HG02588 (cell line): Measurements from ENCODE around the gene MARK3.

Experiments used
- ATAC-seq: cut with Tn5 transposase; IDR thresholded peaks from one replicate; pipeline ENCODE4 v1.9.1; 2021; ENCODE audit warnings: mild to moderate bottlenecking, moderate library complexity; ENCODE audit not compliant: unreplicated experiment

MARK3 gene

DNA sequence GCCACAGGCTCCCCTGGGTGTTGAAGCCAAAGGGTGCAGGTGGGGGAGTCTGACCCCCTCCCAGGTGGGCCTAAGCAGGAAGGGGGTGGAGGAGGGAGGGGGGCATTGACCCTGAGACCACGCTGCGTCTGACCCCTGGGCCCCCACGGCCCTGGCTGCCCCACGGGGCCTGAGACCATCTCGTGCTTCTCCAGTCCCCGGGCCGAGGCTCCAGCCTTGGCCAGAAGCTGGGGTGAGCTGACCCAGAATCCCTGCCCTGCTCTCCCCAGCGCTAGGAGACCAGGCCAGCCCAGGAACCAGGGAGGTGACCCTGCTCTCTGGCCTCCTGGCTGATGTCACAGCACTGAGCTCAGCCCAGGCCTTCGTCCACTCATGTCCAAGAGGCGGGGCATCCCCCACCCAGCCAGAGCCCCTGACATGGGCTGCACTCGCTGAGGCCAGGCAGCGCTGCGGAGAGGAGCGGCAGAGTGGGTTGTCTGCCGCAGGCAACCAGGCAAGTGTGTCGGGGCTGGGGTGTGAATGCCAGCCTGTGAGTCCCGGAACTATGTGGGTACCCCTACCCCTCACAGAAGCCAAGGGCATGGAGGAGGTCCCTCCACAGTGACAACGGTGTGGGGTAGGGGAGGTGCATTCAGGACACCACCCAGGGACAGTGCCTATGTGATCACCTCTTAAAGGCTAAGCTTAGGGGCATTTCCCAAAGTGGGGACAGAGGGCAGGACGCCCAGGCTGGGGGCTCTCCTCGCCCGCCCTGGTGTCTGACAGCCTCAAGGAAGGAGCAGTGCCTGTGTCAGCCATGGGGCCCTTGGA is 150.1 kb downstream of the MARK3 start:
- ATAC-seq = no peak

DNA sequence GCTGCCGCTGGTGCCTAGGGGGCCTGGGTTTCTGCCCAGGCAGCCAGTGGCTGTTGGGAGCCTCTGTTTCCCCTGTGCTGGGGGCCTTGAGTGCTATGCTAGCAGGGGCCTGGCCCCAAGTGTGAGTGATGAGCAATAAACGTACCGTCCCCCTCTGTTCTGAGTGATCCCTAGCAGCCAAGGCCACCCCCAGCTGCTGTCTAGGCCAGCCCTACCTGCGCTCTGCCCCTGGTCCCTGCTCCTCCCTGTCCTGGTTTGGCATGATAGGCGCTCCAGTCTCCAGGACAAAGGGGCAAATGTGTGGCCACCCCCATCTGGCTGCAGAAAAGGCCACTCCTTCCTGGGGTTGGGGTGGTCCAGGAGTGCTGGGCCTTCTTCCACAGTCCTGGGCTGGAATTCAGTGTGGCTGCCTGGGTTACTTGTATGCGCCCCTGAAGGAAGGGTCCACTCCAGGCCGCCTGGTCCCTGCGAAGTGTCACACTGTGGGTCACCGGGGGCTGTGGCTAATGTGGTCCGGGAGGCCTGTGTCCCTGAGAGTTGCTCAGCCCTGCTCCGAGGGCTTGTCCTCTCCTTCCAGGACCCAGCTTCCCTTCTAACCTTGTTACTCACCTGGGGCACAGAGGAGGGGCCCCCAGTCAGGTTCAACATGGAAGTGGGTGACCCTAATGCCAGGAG is 150.8 kb downstream of the MARK3 start:
- ATAC-seq = no peak

DNA sequence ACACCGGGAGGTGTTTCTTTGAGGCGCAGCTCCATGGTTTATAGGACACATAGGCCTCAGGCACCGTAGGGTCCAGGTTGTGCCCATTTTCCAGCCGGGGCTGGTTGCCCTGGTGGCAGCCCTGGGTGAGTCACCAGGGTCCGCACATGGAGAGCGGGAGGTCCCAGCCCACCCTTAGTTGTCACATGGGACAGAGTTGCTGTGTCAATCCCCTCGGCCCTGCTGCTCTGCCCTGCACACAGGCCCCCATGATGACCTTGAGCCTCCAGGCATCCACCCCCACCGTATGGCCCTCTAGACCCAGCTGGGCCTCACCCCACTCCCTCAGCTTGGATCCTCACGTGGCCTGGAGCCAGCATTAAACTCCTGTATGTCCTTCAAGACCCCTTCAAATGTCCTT is 151.5 kb downstream of the MARK3 start:
- no peak for ATAC-seq

DNA sequence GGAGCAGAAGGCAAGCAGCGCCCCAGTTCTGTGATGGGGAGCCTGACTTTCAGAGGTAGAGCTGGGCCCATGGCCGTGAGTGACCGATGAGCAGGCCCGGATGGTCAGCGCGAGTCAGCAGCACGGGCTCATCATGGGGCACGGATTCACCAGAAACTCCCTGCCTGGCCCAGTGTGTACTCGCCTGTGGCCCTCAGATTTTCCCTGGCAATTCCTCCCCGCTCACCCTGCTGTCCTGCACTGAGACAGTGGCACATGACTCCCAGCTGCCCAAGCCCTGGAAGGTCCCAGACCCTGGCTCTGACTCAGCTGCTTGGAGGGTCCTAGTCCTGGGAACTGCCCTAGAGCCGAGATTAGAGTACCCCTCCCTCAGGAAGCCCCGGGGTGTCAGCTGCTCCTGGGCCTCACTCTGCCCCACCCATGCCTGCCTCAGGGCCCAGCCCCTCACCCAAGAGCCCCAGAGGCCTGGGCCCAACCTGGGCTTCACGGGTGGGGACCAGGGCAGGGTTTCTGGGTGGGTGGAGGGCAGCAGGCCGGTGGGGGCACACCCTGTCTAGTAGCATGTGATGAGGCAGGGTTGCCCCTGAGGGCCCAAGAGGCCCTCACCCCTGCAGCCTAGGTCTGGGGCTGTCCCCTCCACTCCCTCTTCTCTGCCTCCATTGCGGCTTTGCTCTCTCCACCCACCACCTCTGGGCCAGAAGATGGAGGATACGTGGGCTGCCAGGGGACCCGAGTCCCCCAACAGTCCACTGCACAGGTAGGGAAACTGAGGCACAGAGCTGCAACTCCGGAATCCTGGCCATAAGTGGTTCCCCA is 152.2 kb downstream of the MARK3 start:
- ATAC-seq = no peak

DNA sequence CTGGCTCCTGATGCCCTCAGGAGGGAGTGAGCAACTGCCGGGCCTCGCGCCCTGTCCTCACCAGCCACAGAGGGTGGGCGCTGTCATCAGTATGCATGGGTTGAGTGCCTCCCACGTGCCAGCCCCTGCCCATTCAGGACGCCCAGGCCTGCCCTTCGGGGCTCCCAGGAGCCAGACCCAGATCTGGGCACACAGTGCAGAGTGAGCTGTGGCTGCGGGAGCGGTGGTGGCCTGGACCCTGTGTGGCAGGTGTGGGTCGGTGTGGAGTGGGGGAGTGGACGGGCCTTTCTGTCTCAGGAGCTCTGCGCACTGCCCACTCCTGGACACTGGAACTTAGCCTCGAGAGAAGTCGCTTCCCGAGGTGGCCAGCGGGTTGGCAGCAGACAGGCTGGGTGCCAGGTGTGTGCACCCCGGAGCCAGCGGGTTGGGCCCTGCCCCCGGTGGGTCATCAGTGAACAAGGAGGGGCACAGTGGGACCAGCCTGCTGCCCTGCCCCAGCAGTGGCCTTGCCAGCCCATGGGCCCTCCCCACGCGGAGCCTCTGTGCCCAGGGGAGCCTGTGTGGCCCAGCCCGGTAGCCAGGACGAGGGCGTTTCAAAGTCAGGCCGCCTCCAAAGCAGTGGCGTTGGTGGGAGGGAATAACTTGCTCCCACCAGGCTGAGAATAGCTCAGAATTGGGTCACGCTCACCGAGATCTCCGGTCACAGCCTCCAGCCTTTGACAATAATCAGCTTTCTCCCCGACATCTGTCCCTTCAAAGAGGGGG is 153.3 kb downstream of the MARK3 start:
- no peak for ATAC-seq

DNA sequence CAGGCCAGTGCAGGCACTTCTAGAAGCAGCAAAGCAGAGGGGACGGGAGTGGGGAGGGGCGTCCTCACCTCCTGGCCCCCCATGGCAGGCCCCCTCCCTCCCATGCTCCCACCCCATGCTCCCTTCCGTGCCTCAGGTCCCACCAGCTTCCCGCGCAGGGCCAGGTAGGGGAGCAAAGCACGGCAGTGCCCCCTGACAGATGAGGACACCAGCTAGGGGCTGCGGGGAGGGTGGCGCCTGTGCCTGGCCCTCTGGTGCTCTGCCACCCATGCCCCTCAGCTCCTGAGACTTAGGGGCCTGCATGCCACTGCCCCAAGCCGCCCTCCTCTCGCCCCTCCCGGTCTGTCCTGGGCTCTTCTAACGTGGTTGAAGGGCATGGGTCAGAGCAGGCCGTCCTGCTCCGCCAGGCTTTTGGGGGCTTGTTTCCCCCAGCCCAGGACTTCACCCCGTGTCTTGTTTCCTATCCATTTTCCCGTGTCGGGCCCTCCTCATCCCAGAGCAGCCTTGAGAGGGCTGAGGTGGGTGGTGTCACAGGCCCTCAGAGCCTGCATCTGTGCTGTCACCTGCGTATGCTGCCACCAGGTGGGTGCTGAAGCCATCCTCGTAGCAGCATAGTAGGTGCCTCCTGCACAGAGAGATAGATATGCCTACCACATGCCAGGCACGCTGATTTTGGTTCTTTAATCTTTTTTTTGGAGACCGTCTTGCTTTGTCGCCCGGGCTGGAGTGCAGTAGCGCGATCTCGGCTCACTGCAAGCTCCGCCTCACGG is 154.0 kb downstream of the MARK3 start:
- ATAC-seq = no peak

DNA sequence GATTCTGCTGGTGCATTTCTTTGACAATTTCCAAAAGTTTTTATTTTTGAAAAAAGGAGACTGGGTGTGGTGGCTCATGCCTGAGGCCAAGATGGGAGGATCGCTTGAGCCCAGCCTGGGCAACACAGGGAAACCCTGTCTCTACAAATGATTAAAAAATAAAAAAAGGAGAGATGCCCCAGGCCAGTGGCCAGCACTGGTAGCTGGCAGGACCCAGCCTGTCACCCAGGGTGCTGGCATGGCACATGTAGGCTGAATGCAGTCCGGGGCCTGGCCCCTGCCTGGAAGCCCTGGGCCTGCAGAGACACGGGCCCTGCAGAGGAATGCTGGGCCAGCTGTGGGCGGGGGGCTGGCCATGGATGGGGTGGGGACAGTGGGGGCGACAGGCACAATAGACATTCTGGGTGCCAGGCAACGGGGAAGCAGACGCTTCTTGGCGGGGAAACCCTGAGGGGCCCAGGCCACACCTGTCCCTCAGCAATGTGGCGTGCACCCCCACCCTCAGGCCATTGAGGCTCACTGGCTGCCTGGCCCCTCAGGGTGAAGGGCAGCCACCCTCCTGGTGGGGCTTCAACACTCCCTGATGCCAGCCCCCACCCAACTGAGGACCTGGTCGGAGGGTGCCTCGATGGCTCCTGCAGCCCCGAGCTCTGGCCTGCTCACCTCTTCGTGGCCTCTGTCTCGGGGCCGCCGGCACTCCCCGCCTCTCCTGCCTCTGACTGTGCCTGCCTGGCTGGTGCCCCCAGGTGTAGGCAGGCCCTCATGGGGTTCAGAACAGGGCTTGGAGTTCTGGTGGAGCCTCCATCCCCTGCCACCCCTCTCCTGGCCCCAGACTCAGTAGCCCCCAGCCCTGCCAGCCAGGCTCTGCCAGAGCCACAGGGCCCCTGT is 155.8 kb downstream of the MARK3 start:
- no peak for ATAC-seq

DNA sequence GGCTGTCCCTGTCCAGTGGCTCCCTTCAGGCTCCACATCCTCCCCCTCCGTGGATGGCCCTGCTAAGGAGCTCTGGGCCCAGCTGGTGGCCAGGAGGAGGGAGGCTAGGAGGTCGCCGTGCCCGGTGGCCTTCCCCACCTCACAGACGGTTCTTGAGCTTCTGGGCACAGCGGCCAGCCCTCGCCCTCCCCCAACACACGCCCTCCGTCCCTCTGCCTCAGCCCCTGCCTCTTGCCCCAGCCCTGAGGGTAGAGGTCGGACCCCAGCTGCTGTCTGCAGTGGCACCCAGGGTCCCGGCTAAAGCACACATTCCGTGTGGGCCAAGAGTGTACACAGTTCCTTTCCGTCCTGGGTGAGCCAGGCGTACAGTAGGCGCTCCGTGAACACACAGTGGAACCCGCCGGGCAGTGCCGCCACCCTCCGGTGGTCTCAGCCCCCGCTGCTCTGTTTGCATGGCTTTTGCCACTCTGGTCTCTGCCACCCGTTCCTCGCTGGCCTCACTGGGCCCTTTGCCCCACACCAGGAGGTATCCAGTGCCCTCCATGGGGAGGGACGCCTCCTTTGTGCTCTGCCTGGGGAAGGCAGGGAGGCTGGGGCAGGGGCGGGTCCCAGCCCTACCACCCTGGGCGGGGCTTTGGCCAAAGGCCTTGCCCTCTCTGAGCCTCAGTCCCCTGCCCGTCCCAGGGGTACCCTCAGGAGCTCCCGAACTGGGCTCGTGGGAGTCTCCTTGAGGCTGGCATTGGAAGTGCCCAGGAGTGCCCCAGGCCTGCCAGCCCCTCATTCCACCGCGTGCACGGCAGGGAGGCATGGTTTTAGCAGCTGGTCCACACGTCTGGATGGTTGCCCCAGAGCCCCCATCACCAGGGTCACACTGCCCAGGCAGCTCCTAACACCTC is 156.7 kb downstream of the MARK3 start:
- no peak for ATAC-seq

DNA sequence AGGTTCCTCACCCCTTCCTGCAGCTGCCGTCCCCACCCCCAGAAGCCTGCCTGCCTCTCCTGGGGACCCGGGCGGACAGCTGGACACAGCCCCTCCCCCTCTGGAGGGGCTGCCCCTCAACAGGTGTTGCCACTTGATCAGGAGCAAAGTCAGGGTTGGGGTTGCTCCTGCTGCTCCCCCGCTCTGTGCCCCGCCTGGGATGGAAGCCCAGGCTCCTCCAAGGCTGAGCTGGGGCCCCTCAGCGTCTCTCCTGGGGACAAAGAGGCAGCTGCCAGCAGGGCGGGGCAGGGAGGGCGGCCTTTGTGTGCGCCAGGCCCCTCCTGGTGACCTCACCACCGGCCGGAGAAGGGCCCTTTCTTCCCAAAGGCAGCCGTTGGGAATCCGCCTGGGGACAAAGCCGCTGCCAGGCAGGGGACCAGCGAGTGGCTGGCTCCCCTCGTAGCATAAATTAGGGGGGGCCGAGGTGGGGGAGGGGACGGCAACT is 157.4 kb downstream of the MARK3 start:
- no peak for ATAC-seq

DNA sequence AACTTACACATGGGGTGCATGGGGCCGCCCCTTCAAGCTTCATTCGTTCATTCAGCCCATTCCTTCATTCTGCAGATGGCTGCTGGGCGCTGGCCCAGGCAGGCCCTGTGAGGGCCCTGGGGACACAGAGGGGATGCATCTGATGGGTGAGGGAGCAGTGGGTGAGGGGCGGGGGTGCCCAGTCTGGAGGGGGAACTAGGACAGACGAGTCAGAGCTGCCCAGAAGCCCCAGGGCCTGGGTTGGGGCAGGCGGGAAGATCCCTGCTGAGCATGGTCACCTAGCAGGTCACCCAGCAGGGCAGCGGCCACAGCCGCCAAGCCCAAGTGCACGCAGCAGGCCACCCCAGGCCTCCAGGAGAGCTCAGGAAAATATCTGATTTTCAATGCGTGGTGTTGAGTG is 157.9 kb downstream of the MARK3 start:
- no peak for ATAC-seq

DNA sequence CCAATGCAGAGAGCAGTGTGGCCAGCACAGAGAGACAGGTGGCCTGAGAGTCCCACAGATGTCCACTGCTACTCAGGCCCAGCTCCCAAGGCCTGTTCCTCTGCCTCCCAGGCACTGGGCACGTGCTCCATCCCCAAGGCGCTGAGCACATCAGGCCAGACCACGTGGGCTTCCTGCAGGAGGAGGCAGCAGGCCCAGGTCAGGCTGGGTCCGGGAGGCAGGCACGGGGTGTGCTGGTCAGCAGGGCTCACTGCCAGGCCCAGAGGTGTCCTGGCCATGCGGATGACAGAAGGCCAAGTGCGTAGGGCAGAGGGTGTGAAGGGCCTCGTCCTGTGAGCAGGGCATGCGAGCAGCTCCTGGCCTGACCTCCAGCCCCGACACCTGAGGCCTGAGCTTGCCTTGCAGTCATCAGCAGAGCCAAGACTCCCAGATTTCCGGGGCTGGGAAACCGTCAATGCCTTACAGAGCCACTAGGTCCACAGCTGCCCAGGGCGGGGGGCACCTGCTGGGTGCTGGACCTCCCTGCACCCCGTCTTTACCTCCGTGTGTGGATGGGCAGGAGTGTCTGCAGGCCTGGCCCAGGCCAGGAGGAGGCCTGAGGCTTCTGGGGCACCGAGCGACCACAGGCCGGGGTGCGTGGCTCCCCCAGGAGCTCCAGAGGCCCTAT is 158.6 kb downstream of the MARK3 start:
- no peak for ATAC-seq

DNA sequence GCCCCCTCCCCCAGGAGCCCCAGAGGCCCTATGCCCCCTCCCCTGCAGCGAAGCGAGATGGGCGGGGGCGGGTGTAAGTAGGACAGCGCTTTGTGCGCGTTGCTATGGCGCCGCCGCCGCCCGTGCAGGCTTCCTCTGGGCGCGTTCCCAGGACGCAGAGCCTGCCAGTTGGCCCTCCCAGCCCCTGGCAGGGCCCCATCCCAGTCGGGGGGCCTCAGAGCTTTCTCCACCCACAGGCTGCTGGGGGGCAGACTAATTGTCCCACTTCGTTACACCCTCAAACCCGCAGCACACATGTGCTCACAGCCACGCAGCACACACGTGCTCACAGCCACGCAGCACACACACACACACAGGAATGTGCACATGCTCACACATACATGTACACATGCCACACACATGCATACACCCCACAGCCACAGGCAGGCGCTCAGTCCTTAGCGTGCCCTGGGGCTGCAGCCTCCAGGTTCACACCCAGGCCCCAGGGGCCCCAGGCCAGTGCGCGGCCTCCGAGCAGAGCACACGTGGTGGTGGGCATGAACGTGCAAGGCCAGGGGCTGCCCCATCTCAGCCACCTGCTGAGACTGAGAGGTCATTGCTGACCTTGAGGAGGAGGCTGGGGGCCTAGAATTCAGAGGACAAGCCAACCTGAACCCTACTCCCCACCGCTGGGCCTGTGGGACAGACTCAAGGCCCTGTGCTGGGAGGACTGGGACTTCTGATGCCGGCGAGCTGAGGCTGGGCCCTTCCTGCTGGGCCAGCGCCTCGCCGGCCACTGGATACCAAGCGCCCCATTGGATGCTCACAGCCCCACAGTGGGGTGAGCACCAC is 159.4 kb downstream of the MARK3 start:
- no peak for ATAC-seq

DNA sequence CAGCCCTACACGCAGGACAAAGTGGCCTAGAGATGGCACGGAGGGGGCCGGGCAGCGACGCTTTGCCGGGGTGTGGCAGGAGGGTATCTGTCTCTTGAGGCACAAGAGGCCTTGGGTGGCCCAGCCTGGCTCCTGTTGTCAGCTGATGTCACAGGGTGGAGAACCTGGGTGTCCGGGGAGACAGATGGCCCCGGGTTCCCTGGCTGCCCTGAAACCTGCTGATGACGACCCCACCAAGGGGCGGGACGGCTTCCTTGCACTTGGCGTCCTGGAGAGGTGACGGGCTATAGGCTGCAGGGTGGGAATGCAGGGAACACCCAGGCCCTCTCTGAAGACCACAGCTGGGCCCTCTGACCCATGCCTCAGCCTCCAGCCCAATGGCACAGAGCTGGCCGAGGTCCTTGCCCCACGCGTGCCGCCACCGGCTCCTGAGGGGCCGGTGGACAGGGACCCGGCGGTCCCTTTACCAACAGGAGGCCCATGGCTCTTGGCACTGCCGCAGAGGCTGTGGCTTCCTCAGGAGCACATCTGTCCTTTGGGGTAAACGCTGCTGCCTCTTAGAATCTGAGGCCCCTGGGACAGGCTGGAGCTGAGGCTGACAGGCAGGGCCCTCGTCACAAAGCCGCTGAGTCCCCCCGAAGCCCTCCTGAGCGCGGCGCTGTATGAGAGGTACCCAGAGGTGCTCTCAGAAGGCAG is 160.2 kb downstream of the MARK3 start:
- ATAC-seq = no peak

DNA sequence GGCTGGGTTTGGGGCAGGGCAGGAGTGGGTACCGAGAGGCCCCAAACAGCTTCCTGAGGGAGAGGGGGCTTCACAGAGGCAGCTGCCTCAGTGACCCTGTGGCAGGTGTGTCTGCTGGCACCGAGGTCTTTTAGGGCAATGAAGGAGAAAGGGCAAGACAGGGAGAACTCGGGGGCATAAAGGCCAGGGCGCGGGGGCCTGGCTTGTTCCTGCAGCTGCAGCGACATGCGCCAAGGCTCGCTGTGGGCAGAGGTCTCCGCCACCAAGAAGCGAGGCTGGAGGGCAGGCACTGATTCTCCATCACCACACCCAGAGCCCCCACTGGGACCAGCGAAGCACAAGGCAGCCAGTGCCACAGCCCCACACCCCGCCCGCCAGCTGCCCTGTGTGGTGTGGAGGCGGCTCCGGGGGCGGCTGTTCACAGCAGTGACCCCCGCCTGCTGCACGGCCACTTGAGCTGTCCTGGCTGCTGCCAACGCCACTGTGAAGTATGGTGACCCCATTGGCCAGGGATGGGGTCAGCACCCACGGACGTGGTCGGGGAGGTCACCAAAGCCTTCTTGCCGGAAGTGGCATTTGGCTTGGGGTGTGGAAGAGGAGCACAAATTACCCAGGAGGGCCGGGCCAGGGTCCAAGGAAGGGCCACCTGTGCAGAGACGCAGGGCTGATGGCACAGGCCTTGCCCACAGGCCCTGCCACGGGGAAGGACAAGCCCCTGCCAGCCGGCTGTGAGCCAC is 160.9 kb downstream of the MARK3 start:
- ATAC-seq = no peak
